Fibroblast of skin of right biceps (primary cell): ENCODE measurements around the gene WDR91.

Experiments
- DNase-seq: peaks from one replicate; pipeline ENCODE4 v3.0.0-alpha.2; 2013

The WDR91 gene

DNA sequence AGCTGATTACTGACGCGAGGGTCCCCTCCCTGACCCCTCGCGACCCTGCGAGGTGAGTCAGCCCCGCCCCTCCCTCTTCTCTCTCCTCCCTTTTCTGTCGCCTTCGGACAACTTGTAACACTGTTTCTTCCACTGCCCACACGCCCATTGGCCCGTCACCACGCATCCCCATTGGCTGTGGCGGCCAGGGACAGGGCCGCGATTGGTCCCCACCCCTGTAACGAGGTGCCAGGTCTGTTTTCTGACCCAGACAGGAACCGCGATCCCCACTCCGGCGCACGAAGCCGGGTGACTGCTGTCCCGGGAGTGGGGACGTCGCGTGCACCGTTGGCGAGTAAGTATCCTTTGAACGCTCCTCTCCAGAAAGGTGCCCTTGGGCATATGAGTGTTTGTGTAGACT, 22.2 kb upstream of the WDR91 start, which contains the start of gene STRA8:
STRA8 (plus strand) TSS at position 269 of the 400 bp plus-strand sequence. CDS start 6,687 bp downstream, outside the sequence.
- DNase-seq: no peak

DNA sequence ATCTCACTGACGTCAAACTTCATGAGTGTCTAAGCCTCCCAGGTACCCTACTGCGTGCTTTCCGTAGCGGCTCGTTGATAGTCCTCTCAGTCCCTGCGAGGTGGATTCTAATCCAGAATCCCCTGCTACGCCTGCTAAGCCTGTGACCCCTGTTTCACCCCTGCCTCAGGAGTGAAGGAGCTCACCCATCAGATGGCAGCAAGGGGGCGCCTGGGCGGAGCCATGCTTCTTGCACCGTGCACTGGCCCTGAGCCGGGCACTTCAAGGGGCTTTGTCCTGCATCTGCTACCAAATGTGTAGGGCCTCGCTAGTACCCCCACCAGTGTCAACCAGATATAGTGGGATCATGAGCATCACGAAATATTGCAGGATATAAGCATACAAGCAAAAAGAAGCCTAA, 21.4 kb upstream of the WDR91 start:
- DNase-seq: no peak

DNA sequence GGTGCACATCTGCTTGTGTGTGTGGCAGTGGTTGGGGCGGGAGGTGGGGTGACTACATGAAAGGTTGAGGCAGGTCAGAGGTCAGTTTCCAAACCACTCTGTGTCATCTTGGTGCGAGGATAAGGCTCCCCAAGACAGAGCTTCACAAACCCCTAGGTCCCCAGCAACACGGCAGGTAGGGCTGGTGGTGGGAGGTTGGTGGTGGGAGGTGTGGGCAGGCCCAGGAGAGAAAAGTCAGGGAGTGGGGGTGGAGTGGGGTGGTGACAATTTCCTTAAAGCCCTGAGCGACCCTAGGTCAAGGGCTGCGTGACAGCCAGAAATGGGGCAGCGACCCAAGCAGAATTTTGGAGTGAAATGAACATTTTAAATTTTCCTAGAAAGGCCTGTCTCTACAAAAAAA, 20.8 kb upstream of the WDR91 start:
- DNase-seq: no peak

- DNase-seq: no peak
Observed at GRCh38 chr7:135231686-135232085, 20.4 kb upstream of the WDR91 start.

GRCh38 chr7:135224027-135224426, 12.7 kb upstream of the WDR91 start:
- DNase-seq: no peak

DNA sequence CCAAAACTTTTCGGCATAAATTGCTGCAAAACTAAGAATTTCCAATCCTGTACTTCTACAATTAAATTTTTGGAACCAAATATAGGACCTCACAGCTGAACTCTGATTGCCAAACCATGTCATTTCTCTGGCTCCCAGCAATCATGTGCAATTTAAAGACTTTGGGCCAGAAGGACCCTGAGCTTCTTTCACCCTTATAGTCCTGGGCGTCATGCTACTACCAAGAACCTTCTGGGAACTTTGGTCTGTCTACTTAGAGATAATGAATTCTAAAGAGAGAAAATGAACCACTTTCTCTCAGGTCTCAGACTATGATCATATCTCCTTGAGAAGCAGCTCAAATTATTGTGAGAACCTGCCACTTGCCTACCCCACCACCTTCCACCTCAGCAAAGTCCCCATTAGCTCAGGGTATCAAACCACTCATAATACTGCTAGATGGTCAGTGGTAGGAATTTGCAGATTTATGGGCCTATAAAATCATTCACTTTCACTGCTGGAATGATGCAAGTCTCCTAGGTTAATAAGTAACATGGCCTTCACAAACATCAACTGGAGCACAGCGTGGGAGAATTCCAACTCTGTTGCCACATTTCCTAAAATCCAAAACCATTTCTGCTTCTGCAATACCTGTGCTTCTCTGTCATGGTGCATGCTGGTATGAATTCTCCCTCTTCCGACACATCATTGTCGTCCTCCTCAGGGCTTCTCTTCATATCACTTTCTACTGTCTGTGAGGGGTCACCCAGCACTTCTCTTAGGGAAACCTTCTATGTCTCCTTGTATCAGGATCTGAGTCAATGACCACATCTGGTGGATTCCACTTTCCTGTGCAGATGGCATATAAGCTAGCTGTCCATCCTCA, 6.6 kb upstream of the WDR91 start:
- no peak for DNase-seq

DNA sequence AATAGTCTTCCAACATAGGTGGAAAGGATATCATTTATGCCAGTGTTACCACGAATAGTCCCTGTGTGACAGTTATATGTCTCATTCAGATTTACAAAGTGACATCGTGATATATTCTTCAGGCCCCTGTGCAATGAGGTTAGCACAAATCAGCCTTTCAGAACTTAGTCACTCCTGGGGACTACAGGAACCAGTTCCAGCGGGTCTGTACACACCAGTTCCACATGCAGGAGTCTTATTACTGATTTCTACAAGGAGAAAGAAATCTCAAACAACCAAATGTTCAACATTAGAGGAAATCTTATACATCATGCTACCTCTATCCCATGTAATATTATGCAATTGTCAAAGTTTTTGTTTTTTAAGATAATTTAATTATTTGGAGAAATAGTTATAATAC, 4.4 kb upstream of the WDR91 start:
- DNase-seq: no peak

DNA sequence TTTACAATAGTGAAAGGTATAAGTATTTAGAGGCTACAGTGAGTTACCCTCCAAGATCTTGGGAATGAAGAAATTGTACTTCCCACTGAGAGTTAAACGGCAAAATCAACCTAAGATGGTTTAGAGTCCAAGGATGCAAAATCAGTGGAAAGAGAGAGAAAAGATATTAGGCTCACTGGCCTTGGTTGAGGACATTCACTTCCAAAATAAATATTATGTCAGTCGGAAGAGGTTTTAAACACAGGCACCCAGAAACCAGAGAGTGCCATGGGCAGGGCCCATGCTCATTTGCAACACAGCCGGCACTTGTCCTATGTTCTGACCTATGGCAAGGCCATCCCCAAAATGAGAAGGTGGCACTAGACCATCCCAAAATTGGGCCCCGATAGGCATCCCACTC, 3.9 kb upstream of the WDR91 start:
- no peak for DNase-seq

DNA sequence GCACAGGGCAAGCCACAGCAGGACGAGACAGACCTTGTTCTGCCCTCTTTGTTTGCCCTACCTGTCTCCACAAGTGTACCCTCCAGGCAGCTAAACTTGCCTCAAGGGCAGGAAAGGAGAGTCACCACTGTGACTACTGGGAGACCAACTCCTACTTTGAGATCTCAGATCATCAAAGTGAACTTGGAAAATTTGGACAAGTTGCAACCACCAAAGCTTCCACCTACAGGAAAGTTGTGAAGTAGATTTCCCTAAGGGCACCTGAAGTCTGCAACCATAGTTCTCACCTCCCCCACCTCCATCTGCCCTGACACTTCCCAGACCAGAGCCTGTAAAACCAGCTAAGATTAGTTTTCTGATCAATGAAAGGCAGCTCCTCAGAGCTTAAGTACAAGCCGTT, 2.5 kb upstream of the WDR91 start:
- DNase-seq: no peak

GRCh38 chr7:135211946-135212685, 790 bp upstream of the WDR91 start:
- DNase-seq: peak; percentile 30

DNA sequence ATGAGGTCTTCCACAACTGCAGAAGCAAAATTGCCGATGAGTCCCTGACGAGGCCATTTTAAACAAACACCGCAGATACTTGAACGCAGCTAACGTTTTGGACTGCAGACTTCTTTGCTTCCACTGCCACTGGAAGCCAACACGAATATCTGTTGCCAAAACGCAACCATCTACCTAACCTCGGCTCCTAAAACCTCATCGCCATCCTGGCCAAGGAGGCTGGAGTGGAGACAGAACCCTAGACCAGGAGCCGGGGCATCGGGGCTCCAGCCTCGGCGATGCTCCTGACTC, 493 bp downstream of the WDR91 start:
- DNase-seq: no peak

- DNase-seq: no peak
Observed at GRCh38 chr7:135209225-135209834, 2.0 kb downstream of the WDR91 start.

GRCh38 chr7:135208102-135208793, 3.1 kb downstream of the WDR91 start:
- DNase-seq: no peak

DNA sequence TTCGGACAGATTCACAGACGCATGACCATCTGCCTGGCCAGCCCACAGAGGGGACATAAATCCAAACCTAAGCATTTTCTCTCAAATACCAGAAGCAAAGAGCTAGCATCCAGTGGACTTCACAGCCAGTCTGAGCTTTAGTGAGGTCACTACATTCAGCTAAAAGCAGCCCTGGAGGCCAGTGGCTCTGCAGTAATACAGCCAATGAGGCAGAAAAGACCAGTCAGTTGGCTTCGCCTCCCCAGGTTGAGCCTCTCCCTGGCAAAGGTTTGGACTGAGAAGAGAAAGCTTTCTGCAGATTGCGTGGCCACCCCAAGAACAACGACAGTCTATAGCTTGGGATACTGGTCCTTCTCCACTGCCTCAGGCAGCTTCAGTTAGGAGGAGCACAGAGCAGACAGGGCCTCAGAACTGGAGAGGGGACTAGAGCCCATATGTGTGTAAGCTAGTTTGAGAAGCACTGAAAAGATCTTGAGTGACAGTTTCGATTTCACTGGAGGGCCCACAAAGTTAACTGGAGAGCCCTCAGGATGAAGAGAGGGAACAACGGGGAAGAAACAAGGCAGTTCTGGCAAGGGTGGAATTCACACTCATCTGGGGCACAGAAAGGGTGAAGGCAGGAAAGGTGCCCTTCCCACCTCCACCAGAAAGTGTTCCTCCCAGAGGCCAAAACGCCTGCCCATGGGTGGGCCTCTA, 3.8 kb downstream of the WDR91 start:
- no peak for DNase-seq

- DNase-seq: no peak
Observed at GRCh38 chr7:135206941-135207391, 4.4 kb downstream of the WDR91 start.

DNA sequence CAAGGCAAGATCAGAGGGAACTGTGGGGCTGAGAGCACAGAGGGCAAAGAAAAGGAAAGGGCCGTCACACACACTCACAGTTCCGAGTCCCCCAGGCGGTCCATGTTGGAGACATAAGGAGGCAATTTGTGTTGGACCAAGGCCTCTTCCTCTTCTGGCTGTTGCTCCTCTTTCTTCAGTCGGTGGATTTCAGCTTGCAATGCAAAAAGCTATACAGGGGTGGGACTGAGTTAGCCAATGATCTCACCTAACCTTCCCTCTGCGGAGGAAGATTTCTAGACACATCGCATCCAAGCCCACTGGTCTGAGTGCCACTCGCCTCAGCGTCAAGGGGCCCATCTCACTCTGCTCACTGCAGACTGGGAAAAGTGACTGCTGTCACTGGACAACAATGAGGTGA, 5.5 kb downstream of the WDR91 start:
- DNase-seq: no peak

DNA sequence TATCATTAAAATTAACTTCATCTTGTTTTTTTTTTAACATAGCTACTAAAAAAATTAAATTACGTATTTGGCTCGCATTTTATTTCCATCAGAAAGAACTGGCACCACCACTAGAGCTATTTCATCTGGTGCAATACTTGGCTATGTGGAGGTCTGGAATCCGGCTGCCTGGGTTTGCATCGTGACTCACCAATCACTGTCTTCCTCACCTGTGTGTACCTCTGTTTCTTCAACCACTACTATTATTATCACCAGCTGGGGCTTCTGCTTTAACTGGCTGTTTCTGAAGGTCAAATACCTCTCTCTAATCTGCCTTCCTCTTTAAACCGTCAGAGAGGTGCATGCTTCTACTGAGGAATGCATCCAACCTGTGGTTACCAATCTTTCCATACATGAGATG, 6.5 kb downstream of the WDR91 start:
- no peak for DNase-seq

GRCh38 chr7:135204341-135204749, 7.0 kb downstream of the WDR91 start:
- no peak for DNase-seq

GRCh38 chr7:135201350-135201749, 10.0 kb downstream of the WDR91 start:
- no peak for DNase-seq

- no peak for DNase-seq
Observed at GRCh38 chr7:135200821-135201331, 10.4 kb downstream of the WDR91 start.

GRCh38 chr7:135199439-135199838, 11.9 kb downstream of the WDR91 start:
- no peak for DNase-seq

- peak; percentile 18 for DNase-seq
Observed at GRCh38 chr7:135197906-135198655, 13.2 kb downstream of the WDR91 start.
